ENCODE results near the gene FAM24B. TPM values are rescaled to one million over a fixed set of nuclear protein-coding genes. Genes with fewer than 3 reads are reported as not detected.

FAM24B gene
- polyA plus RNA-seq, 1 of the 3 experiments (the other 2 are of a cell fraction) = 8.8 TPM

GRCh38 chr10:122855745-122856144 is 23.6 kb downstream of the FAM24B start (continued):
- TF ChIP-seq, protein P1, sequence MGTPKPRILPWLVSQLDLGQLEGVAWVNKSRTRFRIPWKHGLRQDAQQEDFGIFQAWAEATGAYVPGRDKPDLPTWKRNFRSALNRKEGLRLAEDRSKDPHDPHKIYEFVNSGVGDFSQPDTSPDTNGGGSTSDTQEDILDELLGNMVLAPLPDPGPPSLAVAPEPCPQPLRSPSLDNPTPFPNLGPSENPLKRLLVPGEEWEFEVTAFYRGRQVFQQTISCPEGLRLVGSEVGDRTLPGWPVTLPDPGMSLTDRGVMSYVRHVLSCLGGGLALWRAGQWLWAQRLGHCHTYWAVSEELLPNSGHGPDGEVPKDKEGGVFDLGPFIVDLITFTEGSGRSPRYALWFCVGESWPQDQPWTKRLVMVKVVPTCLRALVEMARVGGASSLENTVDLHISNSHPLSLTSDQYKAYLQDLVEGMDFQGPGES (IDR thresholded peaks at IDR 0.05; ENCODE audit: low read depth, low read length) = no peak
- TF ChIP-seq USF1 (IDR thresholded peaks at IDR 0.05; ENCODE audit: borderline replicate concordance, low read depth) = no peak
- TF ChIP-seq, protein P2, sequence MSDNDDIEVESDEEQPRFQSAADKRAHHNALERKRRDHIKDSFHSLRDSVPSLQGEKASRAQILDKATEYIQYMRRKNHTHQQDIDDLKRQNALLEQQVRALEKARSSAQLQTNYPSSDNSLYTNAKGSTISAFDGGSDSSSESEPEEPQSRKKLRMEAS (IDR thresholded peaks at IDR 0.05; ENCODE audit: low read depth) = no peak
- no peak for TF ChIP-seq POLR2AphosphoS5 (IDR thresholded peaks at IDR 0.05; ENCODE audit: low read depth, low read length)
- no peak for TF ChIP-seq SIN3A (IDR thresholded peaks at IDR 0.05; ENCODE audit: borderline replicate concordance, low read depth, low read length)
- no peak for TF ChIP-seq ELF1 (IDR thresholded peaks at IDR 0.05)
- TF ChIP-seq MXI1 (IDR thresholded peaks at IDR 0.05; ENCODE audit: low read depth, low read length) = no peak

DNA sequence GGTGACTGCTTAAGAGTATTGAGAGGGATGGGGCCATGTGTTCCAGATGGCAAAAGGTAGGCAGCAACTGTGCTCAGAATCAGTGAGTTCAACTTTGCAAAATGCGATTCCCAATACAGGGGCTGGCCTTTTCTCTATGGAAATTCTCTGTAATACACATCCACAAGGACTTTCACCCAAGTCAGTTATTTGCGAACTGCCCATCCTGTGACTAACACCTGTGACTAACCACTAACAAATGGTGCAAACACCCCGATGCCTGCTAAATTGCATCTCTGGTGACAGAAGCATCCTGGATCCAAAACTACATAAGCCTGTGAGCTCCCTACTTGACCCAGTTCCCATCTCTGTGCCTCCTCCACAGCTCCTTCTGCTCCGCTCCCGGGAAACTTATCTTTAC is 24.7 kb downstream of the FAM24B start:
- DNase-seq = no peak
- Histone ChIP-seq H3K36me3 (replicated peaks in 1 of 2; ENCODE audit: control insufficient read depth in 1 of 2, insufficient read depth in 2 of 2, low read length in 1 of 2) (peaks cover 0 to 3% of the 10 kb centered on the region in 2 experiments), H3F3A (replicated peaks; ENCODE audit: insufficient read depth) (peaks cover 22% of the 10 kb centered on the region), H3K4me1 (ENCODE audit: control insufficient read depth in 1 of 2, insufficient read depth in 2 of 2, low read depth in 1 of 2, low read length in 1 of 2) (peaks cover 0 to 21% of the 10 kb centered on the region in 2 experiments; a peak in 2 of 4 replicates), H3K27me3 (ENCODE audit: insufficient read depth) (no peaks in the 10 kb centered on the region), H3K9me3 (no peaks in the 10 kb centered on the region), H2AFZ (ENCODE audit: low read depth) (no peak overlapping the region), H3K9ac (peak overlapping the region; percentile 54), H3K4me3 (ENCODE audit: low read depth in 2 of 2, low read length in 1 of 2) (peak overlapping the region in 1 of 2 experiments; percentile 38; a peak in 1 of 4 replicates), H3K4me2 (peak overlapping the region; percentile 65), H3K27ac (ENCODE audit: low read depth in 2 of 2, low read length in 1 of 2) (peak overlapping the region in 1 of 2 experiments; percentile 83; a peak in 2 of 4 replicates), H3K79me2 (ENCODE audit: insufficient read depth) (peaks cover 37% of the 10 kb centered on the region), H4K20me1 (ENCODE audit: insufficient read depth) (no peaks in the 10 kb centered on the region), H3K9me2 (no peaks in the 10 kb centered on the region)
- ChIA-PET POLR2A (no interaction called here), CTCF (no interaction called here)
- TF ChIP-seq MEF2A (IDR thresholded peaks at IDR 0.05; ENCODE audit: borderline replicate concordance, low read depth) (0 out of 2 replicates have a peak, but pooled peaks have one; percentile 22), NFIC (IDR thresholded peaks at IDR 0.05; ENCODE audit: borderline replicate concordance) (0 out of 2 replicates have a peak, but pooled peaks have one; percentile 50), EP300 (IDR thresholded peaks at IDR 0.05; ENCODE audit: borderline replicate concordance in 1 of 2, low read depth in 1 of 2, low read length in 1 of 2) (peak in 1 of 2 experiments; percentile 81; a peak in 2 of 4 replicates), GABPA (IDR thresholded peaks at IDR 0.05; ENCODE audit: low read depth) (no peak), SIN3A (IDR thresholded peaks at IDR 0.05; ENCODE audit: borderline replicate concordance, low read depth, low read length) (no peak), TCF12 (IDR thresholded peaks at IDR 0.05) (peak; percentile 85), ELF1 (IDR thresholded peaks at IDR 0.05) (no peak), MXI1 (IDR thresholded peaks at IDR 0.05; ENCODE audit: low read depth, low read length) (no peak), RCOR1 (IDR thresholded peaks at IDR 0.05; ENCODE audit: low read length) (no peak), RXRA (IDR thresholded peaks at IDR 0.05; ENCODE audit: borderline replicate concordance, low read depth) (peak; percentile 53; the same call in 1 of the 2 replicates), ZBTB33 (IDR thresholded peaks at IDR 0.05; ENCODE audit: borderline replicate concordance, low read depth) (0 out of 2 replicates have a peak, but pooled peaks have one; percentile 17), GATA2 (CRISPR knock-in tag; IDR thresholded peaks at IDR 0.05) (no peak), NRF1 (IDR thresholded peaks at IDR 0.05; ENCODE audit: low read depth, low read length) (no peak), RAD21 (IDR thresholded peaks at IDR 0.05; ENCODE audit: low read length) (no peak), TEAD4 (IDR thresholded peaks at IDR 0.05; ENCODE audit: borderline replicate concordance, insufficient read depth) (no peak), JUND (IDR thresholded peaks at IDR 0.05) (peak; percentile 65), FOSL2 (IDR thresholded peaks at IDR 0.05; ENCODE audit: borderline replicate concordance, low read depth) (peak; percentile 81; the same call in 1 of the 2 replicates), SMC3 (IDR thresholded peaks at IDR 0.05; ENCODE audit: low read depth, low read length) (no peak), RFX5 (IDR thresholded peaks at IDR 0.05; ENCODE audit: low read length) (no peak)
- TF ChIP-seq, protein P3, sequence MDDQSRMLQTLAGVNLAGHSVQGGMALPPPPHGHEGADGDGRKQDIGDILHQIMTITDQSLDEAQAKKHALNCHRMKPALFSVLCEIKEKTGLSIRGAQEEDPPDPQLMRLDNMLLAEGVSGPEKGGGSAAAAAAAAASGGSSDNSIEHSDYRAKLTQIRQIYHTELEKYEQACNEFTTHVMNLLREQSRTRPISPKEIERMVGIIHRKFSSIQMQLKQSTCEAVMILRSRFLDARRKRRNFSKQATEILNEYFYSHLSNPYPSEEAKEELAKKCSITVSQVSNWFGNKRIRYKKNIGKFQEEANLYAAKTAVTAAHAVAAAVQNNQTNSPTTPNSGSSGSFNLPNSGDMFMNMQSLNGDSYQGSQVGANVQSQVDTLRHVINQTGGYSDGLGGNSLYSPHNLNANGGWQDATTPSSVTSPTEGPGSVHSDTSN (IDR thresholded peaks at IDR 0.05) = peak; percentile 75
- TF ChIP-seq, protein P2 (IDR thresholded peaks at IDR 0.05; ENCODE audit: low read depth) = peak; percentile 40; the same call in 1 of the 2 replicates
- 37% methylated on average over 5 of the region's 5 CpGs for WGBS (ENCODE audit: low lambda C conversion rate)
